ENCODE measurements around the gene VSIG2.

Gene VSIG2

DNA sequence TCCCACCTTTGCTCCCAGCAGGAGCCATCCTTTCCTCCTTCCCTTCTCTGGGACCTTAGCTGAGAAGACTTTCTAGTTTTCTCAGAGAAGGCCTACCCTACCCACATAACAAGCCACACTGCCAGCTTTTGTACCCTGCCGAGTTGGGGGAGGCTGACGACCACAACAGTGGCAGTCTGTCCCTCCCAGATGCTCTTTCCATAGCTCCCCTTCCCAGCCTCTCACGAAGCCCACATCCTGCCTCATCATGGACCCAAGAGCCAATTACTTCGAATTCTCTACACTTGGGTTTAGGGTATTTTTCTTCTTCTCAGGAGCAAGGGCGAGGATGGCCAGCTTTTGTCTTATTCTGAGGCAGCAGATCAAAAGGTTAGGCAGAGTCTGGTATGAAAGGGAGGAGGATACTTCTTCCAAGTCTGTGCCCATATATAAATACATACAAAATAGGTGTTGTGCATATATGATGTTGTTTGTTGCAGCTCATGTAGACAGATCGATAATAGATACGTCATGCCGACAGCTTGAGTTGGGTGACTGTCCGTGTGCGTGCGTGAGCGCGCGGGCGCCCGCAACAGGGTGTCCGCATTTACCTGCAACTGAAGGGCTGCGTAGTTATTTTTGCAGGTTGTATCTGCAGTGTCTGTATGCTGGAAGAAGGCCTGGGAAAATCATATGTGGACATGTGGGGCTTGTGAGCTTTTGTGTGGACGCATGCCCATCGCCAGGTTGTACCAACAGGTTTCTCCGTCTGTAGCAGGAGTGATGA is 13.2 kb downstream of the VSIG2 start:
- TF ChIP-seq YY1 (IDR thresholded peaks at IDR 0.05; ENCODE audit: low read depth) (no peak), TAF1 (IDR thresholded peaks at IDR 0.05; ENCODE audit: low read depth) (no peak), ZBTB7A (IDR thresholded peaks at IDR 0.05; ENCODE audit: low read depth) (no peak), RAD21 (IDR thresholded peaks at IDR 0.05; ENCODE audit: low read depth) (no peak), NFIC (IDR thresholded peaks at IDR 0.05) (no peak), FOXM1 (IDR thresholded peaks at IDR 0.05; ENCODE audit: borderline replicate concordance, low read depth) (no peak), CREB1 (IDR thresholded peaks at IDR 0.05; ENCODE audit: low read depth) (no peak), TCF12 (IDR thresholded peaks at IDR 0.05; ENCODE audit: low read depth) (no peak), EGR1 (IDR thresholded peaks at IDR 0.05) (no peak), CEBPB (IDR thresholded peaks at IDR 0.05) (no peak), TEAD4 (IDR thresholded peaks at IDR 0.05) (no peak), EP300 (IDR thresholded peaks at IDR 0.05; ENCODE audit: borderline replicate concordance) (no peak)
- TF ChIP-seq, protein P1, sequence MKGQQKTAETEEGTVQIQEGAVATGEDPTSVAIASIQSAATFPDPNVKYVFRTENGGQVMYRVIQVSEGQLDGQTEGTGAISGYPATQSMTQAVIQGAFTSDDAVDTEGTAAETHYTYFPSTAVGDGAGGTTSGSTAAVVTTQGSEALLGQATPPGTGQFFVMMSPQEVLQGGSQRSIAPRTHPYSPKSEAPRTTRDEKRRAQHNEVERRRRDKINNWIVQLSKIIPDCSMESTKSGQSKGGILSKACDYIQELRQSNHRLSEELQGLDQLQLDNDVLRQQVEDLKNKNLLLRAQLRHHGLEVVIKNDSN (IDR thresholded peaks at IDR 0.05), result no peak
- TF ChIP-seq, protein P2, sequence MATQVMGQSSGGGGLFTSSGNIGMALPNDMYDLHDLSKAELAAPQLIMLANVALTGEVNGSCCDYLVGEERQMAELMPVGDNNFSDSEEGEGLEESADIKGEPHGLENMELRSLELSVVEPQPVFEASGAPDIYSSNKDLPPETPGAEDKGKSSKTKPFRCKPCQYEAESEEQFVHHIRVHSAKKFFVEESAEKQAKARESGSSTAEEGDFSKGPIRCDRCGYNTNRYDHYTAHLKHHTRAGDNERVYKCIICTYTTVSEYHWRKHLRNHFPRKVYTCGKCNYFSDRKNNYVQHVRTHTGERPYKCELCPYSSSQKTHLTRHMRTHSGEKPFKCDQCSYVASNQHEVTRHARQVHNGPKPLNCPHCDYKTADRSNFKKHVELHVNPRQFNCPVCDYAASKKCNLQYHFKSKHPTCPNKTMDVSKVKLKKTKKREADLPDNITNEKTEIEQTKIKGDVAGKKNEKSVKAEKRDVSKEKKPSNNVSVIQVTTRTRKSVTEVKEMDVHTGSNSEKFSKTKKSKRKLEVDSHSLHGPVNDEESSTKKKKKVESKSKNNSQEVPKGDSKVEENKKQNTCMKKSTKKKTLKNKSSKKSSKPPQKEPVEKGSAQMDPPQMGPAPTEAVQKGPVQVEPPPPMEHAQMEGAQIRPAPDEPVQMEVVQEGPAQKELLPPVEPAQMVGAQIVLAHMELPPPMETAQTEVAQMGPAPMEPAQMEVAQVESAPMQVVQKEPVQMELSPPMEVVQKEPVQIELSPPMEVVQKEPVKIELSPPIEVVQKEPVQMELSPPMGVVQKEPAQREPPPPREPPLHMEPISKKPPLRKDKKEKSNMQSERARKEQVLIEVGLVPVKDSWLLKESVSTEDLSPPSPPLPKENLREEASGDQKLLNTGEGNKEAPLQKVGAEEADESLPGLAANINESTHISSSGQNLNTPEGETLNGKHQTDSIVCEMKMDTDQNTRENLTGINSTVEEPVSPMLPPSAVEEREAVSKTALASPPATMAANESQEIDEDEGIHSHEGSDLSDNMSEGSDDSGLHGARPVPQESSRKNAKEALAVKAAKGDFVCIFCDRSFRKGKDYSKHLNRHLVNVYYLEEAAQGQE (IDR thresholded peaks at IDR 0.05; ENCODE audit: low read depth), result no peak
- TF ChIP-seq, protein P3, sequence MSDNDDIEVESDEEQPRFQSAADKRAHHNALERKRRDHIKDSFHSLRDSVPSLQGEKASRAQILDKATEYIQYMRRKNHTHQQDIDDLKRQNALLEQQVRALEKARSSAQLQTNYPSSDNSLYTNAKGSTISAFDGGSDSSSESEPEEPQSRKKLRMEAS (IDR thresholded peaks at IDR 0.05), result no peak

DNA sequence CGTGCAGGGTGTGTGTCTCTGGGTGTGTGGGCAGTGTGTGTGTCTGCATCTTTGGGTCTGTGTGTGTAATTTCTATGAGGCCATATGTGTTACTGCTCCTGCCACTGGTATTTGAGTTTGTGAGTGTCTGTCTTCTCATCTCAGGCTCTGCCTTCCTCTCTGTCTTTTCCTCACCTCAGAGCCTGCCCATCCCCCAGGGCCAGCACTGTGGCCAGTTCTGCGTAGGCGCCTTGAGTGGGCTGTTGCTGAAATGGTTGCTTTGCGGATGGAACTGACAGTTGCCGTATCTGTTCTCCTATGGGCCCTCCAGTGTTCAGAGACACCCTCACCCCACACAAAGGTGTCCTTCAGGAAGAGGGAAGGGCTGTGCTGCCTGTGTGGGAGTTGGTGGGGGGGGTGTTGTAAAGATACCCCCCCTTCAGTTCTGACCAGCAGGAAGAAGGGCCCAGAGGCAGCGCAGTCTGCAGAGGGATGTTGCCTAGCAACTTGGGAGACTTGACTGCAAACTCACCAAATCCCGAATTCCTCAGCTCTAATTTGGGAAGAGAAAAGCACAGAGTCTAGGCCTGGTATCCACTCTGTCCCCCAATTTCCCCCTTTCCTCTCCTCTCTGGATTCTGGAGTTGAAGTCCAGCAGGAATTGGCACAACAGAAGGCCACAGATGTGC is 14.3 kb downstream of the VSIG2 start:
- TF ChIP-seq CREB1 (IDR thresholded peaks at IDR 0.05; ENCODE audit: low read depth) (no peak), YY1 (IDR thresholded peaks at IDR 0.05; ENCODE audit: low read depth) (no peak), CEBPB (IDR thresholded peaks at IDR 0.05) (no peak), TAF1 (IDR thresholded peaks at IDR 0.05; ENCODE audit: low read depth) (no peak), NFIC (IDR thresholded peaks at IDR 0.05) (no peak), RAD21 (IDR thresholded peaks at IDR 0.05; ENCODE audit: low read depth) (no peak), EP300 (IDR thresholded peaks at IDR 0.05; ENCODE audit: borderline replicate concordance) (no peak), FOXM1 (IDR thresholded peaks at IDR 0.05; ENCODE audit: borderline replicate concordance, low read depth) (no peak), EGR1 (IDR thresholded peaks at IDR 0.05) (no peak), TCF12 (IDR thresholded peaks at IDR 0.05; ENCODE audit: low read depth) (no peak), TEAD4 (IDR thresholded peaks at IDR 0.05) (no peak), ZBTB7A (IDR thresholded peaks at IDR 0.05; ENCODE audit: low read depth) (no peak)
- TF ChIP-seq, protein P1 (IDR thresholded peaks at IDR 0.05), result no peak
- TF ChIP-seq, protein P3 (IDR thresholded peaks at IDR 0.05), result no peak
- TF ChIP-seq, protein P2 (IDR thresholded peaks at IDR 0.05; ENCODE audit: low read depth), result no peak

DNA sequence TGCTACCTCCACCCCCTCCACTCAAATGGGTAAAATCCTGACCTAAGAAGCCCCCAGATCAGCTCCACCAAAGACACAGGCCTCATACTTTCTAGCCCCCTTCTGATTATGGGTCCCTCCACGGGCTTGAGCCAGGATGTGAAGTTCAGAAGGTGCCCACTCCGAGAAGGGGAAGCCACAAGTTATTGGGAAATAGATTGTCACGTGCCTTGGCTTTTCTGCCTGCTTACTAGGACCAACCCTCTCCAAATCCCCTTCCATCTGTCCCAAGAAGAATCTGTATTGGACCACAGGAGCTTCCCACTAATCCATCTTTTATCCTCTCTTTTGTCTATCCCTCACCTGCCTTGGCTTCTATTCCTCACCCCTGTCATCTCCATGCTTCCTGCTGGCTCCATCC is 15.3 kb downstream of the VSIG2 start:
- no peak for TF ChIP-seq RAD21 (IDR thresholded peaks at IDR 0.05; ENCODE audit: low read depth)
- TF ChIP-seq YY1 (IDR thresholded peaks at IDR 0.05; ENCODE audit: low read depth), result no peak
- TF ChIP-seq CREB1 (IDR thresholded peaks at IDR 0.05; ENCODE audit: low read depth), result no peak
- no peak for TF ChIP-seq TCF12 (IDR thresholded peaks at IDR 0.05; ENCODE audit: low read depth)
- TF ChIP-seq NFIC (IDR thresholded peaks at IDR 0.05), result no peak
- no peak for TF ChIP-seq CEBPB (IDR thresholded peaks at IDR 0.05)
- no peak for TF ChIP-seq ZBTB7A (IDR thresholded peaks at IDR 0.05; ENCODE audit: low read depth)
- no peak for TF ChIP-seq EP300 (IDR thresholded peaks at IDR 0.05; ENCODE audit: borderline replicate concordance)
- TF ChIP-seq, protein P3 (IDR thresholded peaks at IDR 0.05), result no peak
- no peak for TF ChIP-seq TAF1 (IDR thresholded peaks at IDR 0.05; ENCODE audit: low read depth)
- TF ChIP-seq, protein P1 (IDR thresholded peaks at IDR 0.05), result no peak
- TF ChIP-seq, protein P2 (IDR thresholded peaks at IDR 0.05; ENCODE audit: low read depth), result no peak
- TF ChIP-seq EGR1 (IDR thresholded peaks at IDR 0.05), result no peak
- no peak for TF ChIP-seq FOXM1 (IDR thresholded peaks at IDR 0.05; ENCODE audit: borderline replicate concordance, low read depth)
- TF ChIP-seq TEAD4 (IDR thresholded peaks at IDR 0.05), result no peak

All from Ishikawa (cell line).